Naive thymus-derived CD4-positive, alpha-beta T cell (primary cell): ENCODE measurements around the gene IBTK. TPM values are rescaled to one million over a fixed set of nuclear protein-coding genes. Genes with fewer than 3 reads are reported as not detected.

Experiments used
- ATAC-seq: fragments of 150-1000 bp; cut with Tn5 transposase; 2 replicates; pipeline ENCODE4 v1.10.0; 2021; ENCODE audit warnings: mild to moderate bottlenecking, moderate library complexity
- CTCF ChIA-PET: fragments of 350-600 bp; sonication (Branson Sonifier 250); formaldehyde crosslinking; loops from one replicate; lab custom pipeline; 2021; ENCODE audit warnings: antibody characterized with exemption; lab: Charles Lee
- POLR2A ChIA-PET: fragments of 350-600 bp; sonication (Branson Sonifier 250); formaldehyde crosslinking; loops from one replicate; lab custom pipeline; 2021; ENCODE audit warnings: antibody characterized with exemption, inconsistent platforms; lab: Charles Lee
- DNase-seq, 9 donors: peaks; one replicate each; pipeline versions ENCODE4 v3.0.0 to v3.0.0-alpha.2; 2020 to 2022; ENCODE audit warnings: mixed read lengths in 1 of 9
- H3K27ac ChIP-seq: one replicate; pipeline ENCODE4 v1.7.0; 2013; ENCODE audit warnings: mild to moderate bottlenecking, low read depth, low read length, moderate library complexity
- H3K27me3 ChIP-seq, 2 donors: one replicate each; pipeline ENCODE4 v1.7.0; 2013; ENCODE audit warnings: low read length in 2 of 2, mild to moderate bottlenecking in 2 of 2, moderate library complexity in 2 of 2; ENCODE audit not compliant: control insufficient read depth in 2 of 2, insufficient read depth in 2 of 2
- H3K36me3 ChIP-seq, 3 experiments: 1 replicate in 2 of 3; 2 replicates in 1 of 3; pipeline ENCODE4 v1.7.0; 2013; ENCODE audit warnings: low read length in 3 of 3, mild to moderate bottlenecking in 3 of 3, moderate library complexity in 1 of 3; ENCODE audit not compliant: insufficient read depth in 3 of 3, control insufficient read depth in 2 of 3
- H3K4me1 ChIP-seq, 2 donors: one replicate each; pipeline ENCODE4 v1.7.0; 2013; ENCODE audit warnings: low read length in 2 of 2, mild to moderate bottlenecking in 2 of 2, moderate library complexity in 1 of 2; ENCODE audit not compliant: control insufficient read depth in 2 of 2, insufficient read depth in 2 of 2
- H3K4me3 ChIP-seq: 2 replicates; pipeline ENCODE4 v1.7.0; 2013; ENCODE audit warnings: mild to moderate bottlenecking, low read length
- H3K9me3 ChIP-seq, 3 experiments: 1 replicate in 2 of 3; 2 replicates in 1 of 3; pipeline ENCODE4 v1.7.0; 2013; ENCODE audit warnings: low read length in 3 of 3; ENCODE audit not compliant: control insufficient read depth in 2 of 3
- H3K27ac Mint-ChIP-seq, 9 donors: one replicate each; pipeline ENCODE4 v1.8.0; 2020 to 2022; ENCODE audit warnings: mixed read lengths in 9 of 9, mild to moderate bottlenecking in 8 of 9, moderate library complexity in 5 of 9, inconsistent platforms in 2 of 9
- H3K27me3 Mint-ChIP-seq, 5 donors: one replicate each; pipeline ENCODE4 v1.8.0; 2021 to 2022; ENCODE audit warnings: mixed read lengths in 5 of 5, mild to moderate bottlenecking in 1 of 5
- H3K36me3 Mint-ChIP-seq, 5 donors: one replicate each; pipeline ENCODE4 v1.8.0; 2020 to 2022; ENCODE audit warnings: mixed read lengths in 5 of 5, mild to moderate bottlenecking in 3 of 5, inconsistent platforms in 1 of 5
- H3K4me1 Mint-ChIP-seq, 7 donors: one replicate each; pipeline ENCODE4 v1.8.0; 2020 to 2022; ENCODE audit warnings: mixed read lengths in 7 of 7, mild to moderate bottlenecking in 3 of 7, inconsistent platforms in 1 of 7
- H3K4me3 Mint-ChIP-seq, 10 donors: one replicate each; pipeline ENCODE4 v1.8.0; 2020 to 2022; ENCODE audit warnings: mild to moderate bottlenecking in 10 of 10, mixed read lengths in 10 of 10, moderate library complexity in 6 of 10, inconsistent platforms in 2 of 10
- H3K9me3 Mint-ChIP-seq, 11 donors: one replicate each; pipeline ENCODE4 v1.8.0; 2020 to 2022; ENCODE audit warnings: mixed read lengths in 11 of 11, mild to moderate bottlenecking in 4 of 11, inconsistent platforms in 1 of 11, moderate library complexity in 1 of 11
- intact Hi-C, 2 donors: fragments of 100-400 bp; cut with micrococcal nuclease; formaldehyde crosslinking; loops; one replicate each; pipeline ENCODE4 v1.15.1; 2023
- polyA plus RNA-seq, 2 donors: library from polyadenylated mRNA; unstranded; fragments of 300-500 nt; fragmentation: Illumina TruSeq; gene quantifications; one replicate each; pipeline ENCODE4 v1.2.3, GENCODE V29; 2021
- total RNA-seq, 6 experiments: library from RNA in 5 of 6; stranded (reverse) in 5 of 6; gene quantifications; 1 replicate in 5 of 6; 2 replicates in 1 of 6; pipeline ENCODE4 v1.2.3 and lab custom pipeline; 2021 to 2026

The IBTK gene
- total and polyA plus RNA-seq, 7 experiments from 2014 or later: 15.6 to 35.8 (median 19.6) TPM

GRCh38 chr6:82237013-82237412, 10.5 kb downstream of the IBTK start:
- CTCF ChIA-PET: no interaction called here
- H3K4me1 ChIP-seq: no peaks in the 10 kb centered on the region
- H3K9me3 Mint-ChIP-seq: peaks cover 0 to 5% (median 0%) of the 10 kb centered on the region in 11 donors

GRCh38 chr6:82227770-82228169, 19.8 kb downstream of the IBTK start:
- H3K27me3 ChIP-seq: no peaks in the 10 kb centered on the region
- Mint-ChIP-seq H3K27ac (peak overlapping the region in 2 of 9 donors; percentile 75 to 90), H3K4me3 (peak overlapping the region in 1 of 10 donors; percentile 37), H3K27me3 (no peaks in the 10 kb centered on the region), H3K4me1 (peaks cover 3 to 17% (median 12%) of the 10 kb centered on the region in 7 donors), H3K9me3 (no peaks in the 10 kb centered on the region), H3K36me3 (peaks cover 12 to 62% (median 38%) of the 10 kb centered on the region in 5 donors)
- H3K9me3 ChIP-seq: no peaks in the 10 kb centered on the region
- H3K4me3 ChIP-seq: no peak overlapping the region
- no peak for DNase-seq
- peaks cover 10 to 30% (median 14%) of the 10 kb centered on the region in 3 experiments for H3K36me3 ChIP-seq
- H3K4me1 ChIP-seq: no peaks in the 10 kb centered on the region
- ChIA-PET CTCF (no interaction called here), POLR2A (no interaction called here)
- intact Hi-C loops: no loop called here
- ATAC-seq: no peak
- no peak overlapping the region for H3K27ac ChIP-seq

More at GRCh38 chr6:82237013-82237412, 10.5 kb downstream of the IBTK start:
- Mint-ChIP-seq H3K27me3 (no peaks in the 10 kb centered on the region), H3K4me1 (peaks cover 8 to 32% (median 20%) of the 10 kb centered on the region in 7 donors), H3K27ac (no peak overlapping the region), H3K36me3 (peaks cover 5 to 39% (median 26%) of the 10 kb centered on the region in 5 donors), H3K4me3 (no peak overlapping the region)
- Histone ChIP-seq H3K27me3 (no peaks in the 10 kb centered on the region), H3K4me3 (no peak overlapping the region), H3K9me3 (no peaks in the 10 kb centered on the region), H3K27ac (no peak overlapping the region), H3K36me3 (peaks cover 0 to 11% (median 0%) of the 10 kb centered on the region in 3 experiments)
- POLR2A ChIA-PET: no interaction called here
- intact Hi-C loops: no loop called here
- ATAC-seq (no peak), DNase-seq (no peak)

GRCh38 chr6:82220167-82220566, 27.4 kb downstream of the IBTK start:
- no peak for DNase-seq
- intact Hi-C loops: no loop called here
- H3K36me3 ChIP-seq: peaks cover 12 to 50% (median 14%) of the 10 kb centered on the region in 3 experiments
- ChIA-PET CTCF (no interaction called here), POLR2A (no interaction called here)
- no peak overlapping the region for H3K27ac Mint-ChIP-seq
- H3K9me3 Mint-ChIP-seq: no peaks in the 10 kb centered on the region
- no peaks in the 10 kb centered on the region for H3K27me3 ChIP-seq
- H3K4me1 Mint-ChIP-seq: peaks cover 0 to 4% (median 0%) of the 10 kb centered on the region in 7 donors
- no peaks in the 10 kb centered on the region for H3K4me1 ChIP-seq
- no peak overlapping the region for H3K27ac ChIP-seq
- H3K36me3 Mint-ChIP-seq: peaks cover 4 to 42% (median 31%) of the 10 kb centered on the region in 5 donors
- H3K4me3 ChIP-seq: no peak overlapping the region
- H3K4me3 Mint-ChIP-seq: no peak overlapping the region
- H3K27me3 Mint-ChIP-seq: no peaks in the 10 kb centered on the region
- H3K9me3 ChIP-seq: no peaks in the 10 kb centered on the region
- ATAC-seq: no peak

GRCh38 chr6:82217018-82217586, 30.4 kb downstream of the IBTK start:
- intact Hi-C loops: no loop called here
- peaks cover 0 to 4% (median 0%) of the 10 kb centered on the region in 7 donors for H3K4me1 Mint-ChIP-seq
- Histone ChIP-seq H3K27ac (no peak overlapping the region), H3K9me3 (no peaks in the 10 kb centered on the region), H3K36me3 (peaks cover 0 to 58% (median 18%) of the 10 kb centered on the region in 3 experiments), H3K27me3 (no peaks in the 10 kb centered on the region), H3K4me3 (no peak overlapping the region), H3K4me1 (no peaks in the 10 kb centered on the region)
- ATAC-seq (no peak), DNase-seq (no peak)
- ChIA-PET CTCF (no interaction called here), POLR2A (no interaction called here)
- H3K9me3 Mint-ChIP-seq: no peaks in the 10 kb centered on the region
- H3K36me3 Mint-ChIP-seq: peaks cover 11 to 52% (median 36%) of the 10 kb centered on the region in 5 donors
- H3K27ac Mint-ChIP-seq: no peak overlapping the region
- no peaks in the 10 kb centered on the region for H3K27me3 Mint-ChIP-seq
- H3K4me3 Mint-ChIP-seq: no peak overlapping the region

GRCh38 chr6:82216549-82216948, 31.0 kb downstream of the IBTK start:
- Mint-ChIP-seq H3K27ac (peak overlapping the region in 1 of 9 donors; percentile 9), H3K27me3 (no peaks in the 10 kb centered on the region), H3K4me3 (no peak overlapping the region), H3K9me3 (no peaks in the 10 kb centered on the region), H3K4me1 (peaks cover 0 to 4% (median 0%) of the 10 kb centered on the region in 7 donors), H3K36me3 (peaks cover 11 to 52% (median 37%) of the 10 kb centered on the region in 5 donors)
- ATAC-seq: no peak
- H3K36me3 ChIP-seq: peaks cover 0 to 58% (median 18%) of the 10 kb centered on the region in 3 experiments
- ChIA-PET POLR2A (no interaction called here), CTCF (no interaction called here)
- H3K4me3 ChIP-seq: no peak overlapping the region
- no peaks in the 10 kb centered on the region for H3K9me3 ChIP-seq
- H3K27me3 ChIP-seq: no peaks in the 10 kb centered on the region
- intact Hi-C loops: no loop called here
- no peaks in the 10 kb centered on the region for H3K4me1 ChIP-seq
- no peak overlapping the region for H3K27ac ChIP-seq
- DNase-seq: no peak

- H3K4me3 Mint-ChIP-seq: no peak overlapping the region
- POLR2A ChIA-PET: no interaction called here
Observed at GRCh38 chr6:82211326-82211725, 36.2 kb downstream of the IBTK start.

GRCh38 chr6:82208913-82209312, 38.6 kb downstream of the IBTK start:
- Mint-ChIP-seq H3K27me3 (no peaks in the 10 kb centered on the region), H3K4me1 (peaks cover 0 to 18% (median 1%) of the 10 kb centered on the region in 7 donors), H3K9me3 (no peaks in the 10 kb centered on the region), H3K4me3 (no peak overlapping the region), H3K27ac (no peak overlapping the region), H3K36me3 (peaks cover 8 to 68% (median 40%) of the 10 kb centered on the region in 5 donors)
- H3K4me1 ChIP-seq: no peaks in the 10 kb centered on the region
- DNase-seq (no peak), ATAC-seq (no peak)
- H3K4me3 ChIP-seq: no peak overlapping the region
- H3K9me3 ChIP-seq: no peaks in the 10 kb centered on the region
- H3K36me3 ChIP-seq: peaks cover 0 to 26% (median 4%) of the 10 kb centered on the region in 3 experiments
- H3K27me3 ChIP-seq: no peaks in the 10 kb centered on the region
- ChIA-PET CTCF (no interaction called here), POLR2A (no interaction called here)
- H3K27ac ChIP-seq: no peak overlapping the region
- intact Hi-C loops: loop anchor here in 1 of 2 donors (2.0 kb wide), 1 partner anchor 14 kb away; no protein-coding TSS in a partner anchor

More at GRCh38 chr6:82211326-82211725, 36.2 kb downstream of the IBTK start:
- H3K9me3 Mint-ChIP-seq: no peaks in the 10 kb centered on the region
- H3K4me3 ChIP-seq: no peak overlapping the region
- CTCF ChIA-PET: no interaction called here
- H3K4me1 ChIP-seq: no peaks in the 10 kb centered on the region
- peaks cover 0 to 39% (median 10%) of the 10 kb centered on the region in 3 experiments for H3K36me3 ChIP-seq
- H3K27ac Mint-ChIP-seq: no peak overlapping the region
- peaks cover 7 to 59% (median 39%) of the 10 kb centered on the region in 5 donors for H3K36me3 Mint-ChIP-seq
- no peak overlapping the region for H3K27ac ChIP-seq
- intact Hi-C loops: no loop called here
- peaks cover 0 to 11% (median 0%) of the 10 kb centered on the region in 7 donors for H3K4me1 Mint-ChIP-seq
- ATAC-seq (no peak), DNase-seq (no peak)
- H3K27me3 Mint-ChIP-seq: no peaks in the 10 kb centered on the region
- H3K27me3 ChIP-seq: no peaks in the 10 kb centered on the region
- no peaks in the 10 kb centered on the region for H3K9me3 ChIP-seq
